Lower lobe of right lung (tissue), 2 donors: ENCODE measurements around the gene IFITM10. TPM values are rescaled to one million over a fixed set of nuclear protein-coding genes. Genes with fewer than 3 reads are reported as not detected.

Source experiments
- ATAC-seq, 2 donors: fragments of 200-7000 bp; cut with Tn5 transposase; one replicate each; pipeline ENCODE4 v1.9.1; 2020 to 2022; ENCODE audit warnings: mild to moderate bottlenecking in 2 of 2, moderate library complexity in 2 of 2
- DNase-seq: peaks from one replicate; pipeline ENCODE4 v3.0.0-alpha.2; 2020
- H3K27ac ChIP-seq: fragments of 200-600 bp; one replicate; pipeline ENCODE4 v1.8.0; 2022
- H3K27me3 ChIP-seq: fragments of 200-600 bp; one replicate; pipeline ENCODE4 v1.8.0; 2022; ENCODE audit warnings: low read depth
- H3K36me3 ChIP-seq: fragments of 200-600 bp; one replicate; pipeline ENCODE4 v1.8.0; 2022; ENCODE audit warnings: mild to moderate bottlenecking
- H3K4me1 ChIP-seq: fragments of 200-600 bp; one replicate; pipeline ENCODE4 v1.8.0; 2022
- H3K4me3 ChIP-seq: fragments of 200-600 bp; one replicate; pipeline ENCODE4 v1.8.0; 2022; ENCODE audit warnings: mild to moderate bottlenecking
- H3K9me3 ChIP-seq: fragments of 200-600 bp; one replicate; pipeline ENCODE4 v1.8.0; 2022
- CTCF ChIP-seq: fragments of 200-600 bp; IDR thresholded peaks from one replicate; pipeline ENCODE4 v1.8.0; 2022; ENCODE audit warnings: antibody characterized with exemption, mild to moderate bottlenecking
- intact Hi-C: fragments of 100-400 bp; cut with DNase I; formaldehyde crosslinking; loops from one replicate; pipeline ENCODE4 v1.11.0; 2022
- total RNA-seq: library from RNA; stranded (reverse); fragmentation: NEBNext Ultra II Directional; extraction: Animal tissue kit (Norgen Biotek cat#: 25700); gene quantifications from one replicate; pipeline ENCODE4 v1.2.1, GENCODE V29; 2021
- donor health status: DM: no; HTN: yes; CAD: no; lungs with severe emphysema.

IFITM10 gene
- total RNA-seq, 1 donor from 2014 or later: 9.2 TPM

GRCh38 chr11:1731451-1732059 lies 18.8 kb downstream of the IFITM10 start:
- ATAC-seq: no peak
- H3K9me3 ChIP-seq: no peaks in the 10 kb centered on the region
- no peaks in the 10 kb centered on the region for H3K4me1 ChIP-seq
- peaks cover 64% of the 10 kb centered on the region for H3K27me3 ChIP-seq
- no peak for DNase-seq
- TF ChIP-seq CTCF: no peak
- intact Hi-C loops: no loop called here
- no peak overlapping the region for H3K27ac ChIP-seq
- H3K4me3 ChIP-seq: no peak overlapping the region
- no peaks in the 10 kb centered on the region for H3K36me3 ChIP-seq

- Histone ChIP-seq H3K27ac (no peak overlapping the region), H3K36me3 (no peaks in the 10 kb centered on the region)
- ATAC-seq: no peak
These were observed 20.3 kb downstream of the IFITM10 start for GRCh38 chr11:1730059-1730629.

GRCh38 chr11:1729692-1730011 lies 20.7 kb downstream of the IFITM10 start:
- DNase-seq (no peak), ATAC-seq (no peak)
- no peaks in the 10 kb centered on the region for H3K4me1 ChIP-seq
- H3K4me3 ChIP-seq: no peak overlapping the region
- intact Hi-C loops: no loop called here
- TF ChIP-seq CTCF: no peak
- H3K27me3 ChIP-seq: peaks cover 57% of the 10 kb centered on the region
- no peaks in the 10 kb centered on the region for H3K36me3 ChIP-seq
- no peak overlapping the region for H3K27ac ChIP-seq
- H3K9me3 ChIP-seq: no peaks in the 10 kb centered on the region

More at GRCh38 chr11:1730059-1730629, 20.3 kb downstream of the IFITM10 start:
- no peaks in the 10 kb centered on the region for H3K4me1 ChIP-seq
- no peak for DNase-seq
- no peak for TF ChIP-seq CTCF
- H3K9me3 ChIP-seq: no peaks in the 10 kb centered on the region
- no peak overlapping the region for H3K4me3 ChIP-seq
- intact Hi-C loops: no loop called here
- peaks cover 62% of the 10 kb centered on the region for H3K27me3 ChIP-seq

GRCh38 chr11:1728931-1729691 lies 21.3 kb downstream of the IFITM10 start:
- TF ChIP-seq CTCF: no peak
- Histone ChIP-seq H3K4me1 (no peaks in the 10 kb centered on the region), H3K9me3 (no peaks in the 10 kb centered on the region), H3K27ac (no peak overlapping the region), H3K36me3 (no peaks in the 10 kb centered on the region), H3K4me3 (no peak overlapping the region), H3K27me3 (peaks cover 53% of the 10 kb centered on the region)
- no peak for ATAC-seq
- no peak for DNase-seq
- intact Hi-C loops: no loop called here

GRCh38 chr11:1728301-1728700 lies 22.1 kb downstream of the IFITM10 start:
- intact Hi-C loops: no loop called here
- TF ChIP-seq CTCF: no peak
- Histone ChIP-seq H3K27ac (no peak overlapping the region), H3K4me3 (no peak overlapping the region), H3K4me1 (no peaks in the 10 kb centered on the region), H3K9me3 (no peaks in the 10 kb centered on the region), H3K27me3 (peaks cover 45% of the 10 kb centered on the region), H3K36me3 (no peaks in the 10 kb centered on the region)
- DNase-seq: no peak
- ATAC-seq: no peak
